Measurements from ENCODE around the gene ALOX15.

- TF ChIP-seq, protein P1, sequence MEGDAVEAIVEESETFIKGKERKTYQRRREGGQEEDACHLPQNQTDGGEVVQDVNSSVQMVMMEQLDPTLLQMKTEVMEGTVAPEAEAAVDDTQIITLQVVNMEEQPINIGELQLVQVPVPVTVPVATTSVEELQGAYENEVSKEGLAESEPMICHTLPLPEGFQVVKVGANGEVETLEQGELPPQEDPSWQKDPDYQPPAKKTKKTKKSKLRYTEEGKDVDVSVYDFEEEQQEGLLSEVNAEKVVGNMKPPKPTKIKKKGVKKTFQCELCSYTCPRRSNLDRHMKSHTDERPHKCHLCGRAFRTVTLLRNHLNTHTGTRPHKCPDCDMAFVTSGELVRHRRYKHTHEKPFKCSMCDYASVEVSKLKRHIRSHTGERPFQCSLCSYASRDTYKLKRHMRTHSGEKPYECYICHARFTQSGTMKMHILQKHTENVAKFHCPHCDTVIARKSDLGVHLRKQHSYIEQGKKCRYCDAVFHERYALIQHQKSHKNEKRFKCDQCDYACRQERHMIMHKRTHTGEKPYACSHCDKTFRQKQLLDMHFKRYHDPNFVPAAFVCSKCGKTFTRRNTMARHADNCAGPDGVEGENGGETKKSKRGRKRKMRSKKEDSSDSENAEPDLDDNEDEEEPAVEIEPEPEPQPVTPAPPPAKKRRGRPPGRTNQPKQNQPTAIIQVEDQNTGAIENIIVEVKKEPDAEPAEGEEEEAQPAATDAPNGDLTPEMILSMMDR (IDR thresholded peaks at IDR 0.05) = no peak
- no peak for TF ChIP-seq POLR2A (IDR thresholded peaks at IDR 0.05)
Observed at GRCh38 chr17:4607773-4608187, 33.7 kb downstream of the ALOX15 start.
